GM12874 (cell line): ENCODE results near the gene CFAP74.

Experiments used
- TF ChIP-seq, protein P1 (sequence below): IDR thresholded peaks from 2 replicates; pipeline ENCODE4 v1.5.1; 2011; ENCODE audit warnings: low read depth, mild to moderate bottlenecking, control low read depth, low read length, moderate library complexity; ENCODE audit not compliant: insufficient read depth

The CFAP74 gene

DNA sequence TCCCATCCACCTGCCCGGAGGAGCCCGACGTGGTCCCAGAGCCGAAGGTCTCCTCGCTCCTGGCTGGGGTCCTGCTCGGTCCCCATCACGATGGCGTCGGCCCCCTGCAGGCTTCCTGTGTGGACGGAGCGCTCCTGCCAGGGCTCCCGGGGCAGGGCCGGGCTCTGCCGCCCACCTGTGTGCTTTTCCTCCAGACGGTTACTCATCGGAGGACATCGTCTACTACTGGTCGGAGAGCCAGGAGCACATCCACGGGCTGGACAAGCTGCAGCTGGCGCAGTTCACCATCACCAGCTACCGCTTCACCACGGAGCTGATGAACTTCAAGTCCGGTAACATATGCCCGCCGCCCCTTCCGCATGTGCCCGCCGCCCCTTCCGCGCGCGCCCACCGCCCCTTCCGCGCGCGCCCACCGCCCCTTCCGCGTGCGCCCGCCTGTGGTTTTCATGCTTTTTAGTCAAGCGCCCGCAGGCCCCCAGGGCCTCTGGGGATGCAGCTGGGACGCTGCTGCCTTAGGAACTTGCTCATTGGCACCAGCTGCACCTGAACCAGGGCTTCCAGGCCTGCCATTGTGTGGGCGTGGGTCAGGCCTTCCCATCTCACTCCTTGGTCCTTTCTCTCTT is 24.5 kb upstream of the CFAP74 start:
- TF ChIP-seq, protein P1, sequence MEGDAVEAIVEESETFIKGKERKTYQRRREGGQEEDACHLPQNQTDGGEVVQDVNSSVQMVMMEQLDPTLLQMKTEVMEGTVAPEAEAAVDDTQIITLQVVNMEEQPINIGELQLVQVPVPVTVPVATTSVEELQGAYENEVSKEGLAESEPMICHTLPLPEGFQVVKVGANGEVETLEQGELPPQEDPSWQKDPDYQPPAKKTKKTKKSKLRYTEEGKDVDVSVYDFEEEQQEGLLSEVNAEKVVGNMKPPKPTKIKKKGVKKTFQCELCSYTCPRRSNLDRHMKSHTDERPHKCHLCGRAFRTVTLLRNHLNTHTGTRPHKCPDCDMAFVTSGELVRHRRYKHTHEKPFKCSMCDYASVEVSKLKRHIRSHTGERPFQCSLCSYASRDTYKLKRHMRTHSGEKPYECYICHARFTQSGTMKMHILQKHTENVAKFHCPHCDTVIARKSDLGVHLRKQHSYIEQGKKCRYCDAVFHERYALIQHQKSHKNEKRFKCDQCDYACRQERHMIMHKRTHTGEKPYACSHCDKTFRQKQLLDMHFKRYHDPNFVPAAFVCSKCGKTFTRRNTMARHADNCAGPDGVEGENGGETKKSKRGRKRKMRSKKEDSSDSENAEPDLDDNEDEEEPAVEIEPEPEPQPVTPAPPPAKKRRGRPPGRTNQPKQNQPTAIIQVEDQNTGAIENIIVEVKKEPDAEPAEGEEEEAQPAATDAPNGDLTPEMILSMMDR: no peak

DNA sequence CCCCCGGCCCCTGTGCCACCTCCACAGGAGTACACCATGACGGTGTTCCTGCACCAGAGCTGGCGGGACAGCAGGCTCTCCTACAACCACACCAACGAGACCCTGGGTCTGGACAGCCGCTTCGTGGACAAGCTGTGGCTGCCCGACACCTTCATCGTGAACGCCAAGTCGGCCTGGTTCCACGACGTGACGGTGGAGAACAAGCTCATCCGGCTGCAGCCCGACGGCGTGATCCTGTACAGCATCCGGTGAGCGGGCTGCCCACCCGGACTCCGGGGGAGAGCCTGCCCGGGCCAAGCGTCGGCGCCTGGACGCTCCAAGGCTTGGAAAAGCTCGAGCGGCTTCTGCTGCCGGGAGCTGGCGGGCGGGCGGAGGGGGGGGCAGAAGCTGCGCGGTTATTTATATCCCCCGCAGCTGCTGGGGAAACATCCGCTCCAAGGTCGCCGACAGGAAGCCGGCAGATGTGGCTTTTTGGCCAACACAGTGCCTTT is 21.9 kb upstream of the CFAP74 start:
- TF ChIP-seq, protein P1: no peak

DNA sequence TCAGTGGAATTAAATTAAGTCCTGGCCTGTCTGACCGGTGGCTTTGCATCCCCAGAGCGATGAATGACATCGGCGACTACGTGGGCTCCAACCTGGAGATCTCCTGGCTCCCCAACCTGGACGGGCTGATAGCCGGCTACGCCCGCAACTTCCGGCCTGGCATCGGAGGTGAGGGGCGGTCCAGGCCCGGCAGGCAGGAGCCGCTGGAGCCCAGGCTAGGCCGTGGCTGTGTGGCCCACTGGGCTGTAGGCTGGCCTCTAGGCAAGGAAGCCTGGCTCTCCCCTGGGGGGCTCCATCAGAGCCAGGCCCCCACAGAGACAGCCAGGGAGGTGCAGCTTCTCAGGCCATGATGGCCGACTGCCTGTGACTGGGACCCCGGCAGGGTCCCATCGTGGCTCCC is 21.3 kb upstream of the CFAP74 start:
- TF ChIP-seq, protein P1: no peak

DNA sequence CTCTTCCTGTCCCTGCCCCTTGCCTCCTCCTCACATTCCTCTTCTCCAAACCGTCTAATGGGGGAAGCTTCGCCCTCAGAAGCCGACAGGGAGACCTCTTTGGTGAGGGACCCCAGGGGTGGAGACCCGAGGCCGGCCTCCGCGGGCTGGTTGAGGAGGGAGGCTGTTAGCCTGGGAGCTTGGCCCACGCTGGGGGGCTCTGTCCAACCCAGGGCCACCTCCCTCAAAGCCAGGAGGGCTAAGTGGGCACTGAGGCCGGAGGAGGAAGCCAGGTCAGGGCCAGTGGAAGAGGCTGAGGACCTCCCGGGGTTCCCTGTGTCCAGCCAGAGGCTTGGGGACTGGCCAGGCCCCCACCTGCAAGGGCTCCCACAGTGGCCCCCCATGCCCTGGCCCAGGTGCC is 20.9 kb upstream of the CFAP74 start:
- TF ChIP-seq, protein P1: no peak

DNA sequence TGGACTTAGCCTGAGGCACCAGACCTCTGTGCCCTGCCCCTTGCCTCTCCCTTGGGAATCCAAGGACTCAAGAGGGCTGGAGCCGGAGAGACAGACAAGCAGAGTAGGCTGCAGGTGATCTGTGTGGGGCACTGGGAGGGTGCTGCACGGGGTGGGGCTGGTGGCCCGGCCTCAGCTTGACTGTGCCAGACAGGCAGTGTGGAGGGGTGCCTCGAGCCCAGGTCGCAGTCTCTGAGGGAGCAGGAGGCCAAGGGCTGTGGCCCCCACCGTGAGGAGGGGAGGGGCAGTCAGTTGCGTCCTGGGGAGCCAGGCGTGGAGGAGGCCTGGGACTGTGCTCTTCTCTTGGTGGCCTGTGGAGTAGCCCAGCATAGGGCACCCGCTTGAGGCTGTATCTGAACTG is 19.6 kb upstream of the CFAP74 start:
- TF ChIP-seq, protein P1: no peak

DNA sequence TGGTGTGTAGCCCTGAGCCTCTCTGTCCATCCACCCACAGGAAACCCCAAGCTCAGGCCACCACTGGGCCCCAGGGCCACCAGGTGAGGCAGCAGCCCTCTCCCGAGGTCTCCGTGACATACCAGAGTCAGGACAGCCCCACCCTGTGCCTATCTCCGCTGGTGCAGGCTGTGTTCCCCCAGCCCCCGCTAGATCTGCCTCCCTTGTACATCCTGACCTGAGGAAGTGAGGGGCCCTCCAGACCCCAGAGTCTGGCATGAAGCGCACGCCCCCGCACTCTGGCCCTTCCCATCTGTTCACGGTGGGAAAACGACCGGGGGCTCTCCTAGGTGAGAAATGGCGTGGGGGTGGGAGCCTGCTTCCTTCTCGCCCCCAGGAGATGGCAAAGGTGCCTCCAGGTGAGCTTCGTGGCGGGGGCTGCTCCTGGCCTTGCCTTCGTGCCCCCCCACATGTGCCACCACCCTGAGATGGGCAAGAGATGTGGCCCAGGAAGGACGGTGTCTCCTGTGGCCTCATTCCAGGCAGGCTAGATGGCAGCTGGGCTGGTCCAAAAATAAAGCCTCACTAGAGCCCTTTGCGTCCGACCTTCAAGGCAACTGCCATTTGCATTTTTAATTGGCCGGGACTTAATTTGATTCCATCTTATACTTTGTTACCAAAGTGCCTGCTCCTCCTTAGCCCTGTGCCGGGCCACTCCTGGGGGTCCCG is 18.6 kb upstream of the CFAP74 start:
- TF ChIP-seq, protein P1: no peak

DNA sequence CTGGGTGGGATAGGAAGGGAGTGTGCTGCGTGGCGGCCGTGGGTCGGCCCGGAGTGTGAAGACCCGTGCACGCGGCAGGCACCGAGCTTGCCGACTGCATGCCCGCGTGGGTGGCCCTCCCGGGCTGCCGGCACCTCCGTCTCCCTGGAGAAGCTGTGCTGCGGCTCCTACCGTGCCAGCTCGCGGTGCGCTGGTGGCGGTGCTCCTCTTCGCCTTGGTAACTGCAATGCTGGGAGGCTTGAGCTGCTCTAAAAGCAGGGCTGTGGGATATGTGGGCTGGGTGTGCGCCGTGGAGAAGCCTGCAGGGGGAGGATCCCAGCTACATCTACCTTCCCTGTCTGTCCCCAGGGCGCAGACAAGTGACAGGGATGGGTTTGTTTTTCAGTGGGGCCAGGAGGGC is 18.0 kb upstream of the CFAP74 start:
- TF ChIP-seq, protein P1: no peak
